Lower lobe of right lung (tissue), 2 donors: ENCODE results near the gene KLHL14. TPM values are rescaled to one million over a fixed set of nuclear protein-coding genes. Genes with fewer than 3 reads are reported as not detected.

Source experiments
- ATAC-seq, 2 donors: fragments of 200-7000 bp; cut with Tn5 transposase; one replicate each; pipeline ENCODE4 v1.9.1; 2020 to 2022; ENCODE audit warnings: mild to moderate bottlenecking in 2 of 2, moderate library complexity in 2 of 2
- DNase-seq: peaks from one replicate; pipeline ENCODE4 v3.0.0-alpha.2; 2020
- H3K27ac ChIP-seq: fragments of 200-600 bp; one replicate; pipeline ENCODE4 v1.8.0; 2022
- H3K27me3 ChIP-seq: fragments of 200-600 bp; one replicate; pipeline ENCODE4 v1.8.0; 2022; ENCODE audit warnings: low read depth
- H3K36me3 ChIP-seq: fragments of 200-600 bp; one replicate; pipeline ENCODE4 v1.8.0; 2022; ENCODE audit warnings: mild to moderate bottlenecking
- H3K4me1 ChIP-seq: fragments of 200-600 bp; one replicate; pipeline ENCODE4 v1.8.0; 2022
- H3K4me3 ChIP-seq: fragments of 200-600 bp; one replicate; pipeline ENCODE4 v1.8.0; 2022; ENCODE audit warnings: mild to moderate bottlenecking
- H3K9me3 ChIP-seq: fragments of 200-600 bp; one replicate; pipeline ENCODE4 v1.8.0; 2022
- intact Hi-C: fragments of 100-400 bp; cut with DNase I; formaldehyde crosslinking; loops from one replicate; pipeline ENCODE4 v1.11.0; 2022
- total RNA-seq: library from RNA; stranded (reverse); fragmentation: NEBNext Ultra II Directional; extraction: Animal tissue kit (Norgen Biotek cat#: 25700); gene quantifications from one replicate; pipeline ENCODE4 v1.2.1, GENCODE V29; 2021
- TF ChIP-seq, protein P1 (sequence below): fragments of 200-600 bp; IDR thresholded peaks from one replicate; pipeline ENCODE4 v1.8.0; 2022; ENCODE audit warnings: antibody characterized with exemption, mild to moderate bottlenecking
- donor health status: DM: no; HTN: yes; CAD: no; lungs with severe emphysema.

Gene KLHL14
- total RNA-seq, 1 donor from 2014 or later: 0.24 TPM

GRCh38 chr18:32714571-32715148 is 58.2 kb downstream of the KLHL14 start:
- ATAC-seq (peak; percentile 77 to 79), DNase-seq (no peak)
- H3K36me3 ChIP-seq: no peaks in the 10 kb centered on the region
- H3K4me3 ChIP-seq: no peak overlapping the region
- H3K27me3 ChIP-seq: no peaks in the 10 kb centered on the region
- intact Hi-C loops: no loop called here
- no peaks in the 10 kb centered on the region for H3K4me1 ChIP-seq
- H3K27ac ChIP-seq: no peak overlapping the region
- TF ChIP-seq, protein P1, sequence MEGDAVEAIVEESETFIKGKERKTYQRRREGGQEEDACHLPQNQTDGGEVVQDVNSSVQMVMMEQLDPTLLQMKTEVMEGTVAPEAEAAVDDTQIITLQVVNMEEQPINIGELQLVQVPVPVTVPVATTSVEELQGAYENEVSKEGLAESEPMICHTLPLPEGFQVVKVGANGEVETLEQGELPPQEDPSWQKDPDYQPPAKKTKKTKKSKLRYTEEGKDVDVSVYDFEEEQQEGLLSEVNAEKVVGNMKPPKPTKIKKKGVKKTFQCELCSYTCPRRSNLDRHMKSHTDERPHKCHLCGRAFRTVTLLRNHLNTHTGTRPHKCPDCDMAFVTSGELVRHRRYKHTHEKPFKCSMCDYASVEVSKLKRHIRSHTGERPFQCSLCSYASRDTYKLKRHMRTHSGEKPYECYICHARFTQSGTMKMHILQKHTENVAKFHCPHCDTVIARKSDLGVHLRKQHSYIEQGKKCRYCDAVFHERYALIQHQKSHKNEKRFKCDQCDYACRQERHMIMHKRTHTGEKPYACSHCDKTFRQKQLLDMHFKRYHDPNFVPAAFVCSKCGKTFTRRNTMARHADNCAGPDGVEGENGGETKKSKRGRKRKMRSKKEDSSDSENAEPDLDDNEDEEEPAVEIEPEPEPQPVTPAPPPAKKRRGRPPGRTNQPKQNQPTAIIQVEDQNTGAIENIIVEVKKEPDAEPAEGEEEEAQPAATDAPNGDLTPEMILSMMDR: peak; percentile 59
- H3K9me3 ChIP-seq: no peaks in the 10 kb centered on the region

DNA sequence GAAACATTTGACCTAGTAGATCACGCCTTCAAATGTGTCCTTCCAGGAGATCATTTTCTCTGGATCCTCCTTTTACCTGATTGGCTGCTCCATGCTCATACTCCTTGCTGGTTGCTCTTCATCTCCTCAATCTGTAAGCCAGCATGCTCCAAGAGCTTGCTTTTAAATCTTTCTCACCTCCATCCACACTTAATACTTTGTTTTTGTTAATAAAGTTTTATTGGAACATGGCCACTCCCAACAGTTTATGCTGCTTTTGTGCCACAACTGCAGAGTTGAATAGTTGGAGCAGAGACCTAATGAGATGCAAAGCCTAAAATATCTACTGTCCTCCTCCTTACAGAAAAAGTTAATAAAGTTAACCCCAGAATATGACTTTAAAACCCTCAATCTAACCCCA is 60.0 kb downstream of the KLHL14 start:
- Histone ChIP-seq H3K4me1 (no peaks in the 10 kb centered on the region), H3K27me3 (no peaks in the 10 kb centered on the region), H3K36me3 (no peaks in the 10 kb centered on the region), H3K27ac (no peak overlapping the region), H3K9me3 (no peaks in the 10 kb centered on the region), H3K4me3 (no peak overlapping the region)
- TF ChIP-seq, protein P1: no peak
- DNase-seq (no peak), ATAC-seq (no peak)
- intact Hi-C loops: no loop called here

DNA sequence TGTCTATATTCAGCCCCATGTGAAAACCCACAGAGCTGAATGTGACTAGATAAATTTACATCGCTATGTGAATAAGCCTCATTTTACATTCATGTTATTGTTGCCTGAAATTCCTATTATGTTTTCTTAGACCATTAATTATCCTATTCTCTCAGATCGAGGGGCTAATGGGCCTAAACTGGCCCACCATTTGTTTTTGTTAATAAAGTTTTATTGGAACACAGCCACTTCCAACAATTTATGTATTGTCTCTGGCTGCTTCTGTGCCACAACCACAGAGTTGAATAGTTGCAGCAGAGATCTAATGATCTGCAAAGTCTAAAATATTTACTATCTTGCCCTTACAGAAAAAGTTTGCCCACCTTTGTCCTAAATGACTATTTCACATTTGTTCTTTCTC is 61.0 kb downstream of the KLHL14 start:
- intact Hi-C loops: no loop called here
- TF ChIP-seq, protein P1: no peak
- no peak overlapping the region for H3K27ac ChIP-seq
- no peaks in the 10 kb centered on the region for H3K36me3 ChIP-seq
- no peaks in the 10 kb centered on the region for H3K4me1 ChIP-seq
- no peaks in the 10 kb centered on the region for H3K9me3 ChIP-seq
- DNase-seq (no peak), ATAC-seq (no peak)
- H3K27me3 ChIP-seq: no peaks in the 10 kb centered on the region
- no peak overlapping the region for H3K4me3 ChIP-seq

DNA sequence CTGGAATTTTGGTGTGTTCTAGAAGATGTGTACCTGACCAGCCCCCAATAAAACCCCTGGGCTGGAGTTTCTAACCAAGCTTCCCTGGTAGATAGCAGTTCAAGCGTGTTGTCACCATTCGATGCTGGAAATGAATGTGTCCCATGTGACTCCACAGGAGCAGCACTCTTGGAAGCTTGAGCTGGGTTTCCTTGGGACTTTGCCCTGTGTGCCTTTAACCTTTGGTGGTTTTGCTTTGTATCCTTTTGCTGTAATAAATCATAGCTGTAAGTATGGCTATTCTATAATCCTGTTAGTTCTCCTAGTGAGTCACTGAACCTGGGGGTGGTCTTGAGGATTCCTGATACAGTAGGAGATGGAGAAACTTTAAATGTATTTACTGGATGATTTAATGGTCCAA is 65.2 kb downstream of the KLHL14 start:
- TF ChIP-seq, protein P1: no peak
- Histone ChIP-seq H3K27ac (no peak overlapping the region), H3K36me3 (no peaks in the 10 kb centered on the region), H3K4me3 (no peak overlapping the region), H3K4me1 (no peaks in the 10 kb centered on the region), H3K9me3 (no peaks in the 10 kb centered on the region), H3K27me3 (no peaks in the 10 kb centered on the region)
- DNase-seq: no peak
- intact Hi-C loops: no loop called here
- no peak for ATAC-seq

DNA sequence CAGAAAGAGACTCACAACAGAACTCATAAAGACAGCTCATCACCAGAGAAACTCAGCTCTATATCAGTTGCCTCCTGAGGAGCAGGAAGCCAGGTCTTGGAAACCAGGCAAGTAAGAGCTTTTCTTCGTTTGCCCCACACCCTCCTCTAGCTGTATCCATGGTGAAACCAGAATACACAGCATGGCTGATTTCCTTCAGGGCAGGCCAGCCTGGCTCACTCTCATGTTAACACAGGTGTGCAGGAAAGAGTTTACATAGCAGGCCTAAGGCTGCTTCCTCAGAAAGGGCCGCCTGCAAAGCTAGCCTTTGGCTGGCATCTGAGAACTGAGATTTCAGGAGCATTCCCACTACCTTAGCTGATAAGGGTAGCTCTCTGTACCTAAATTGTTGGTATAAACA is 65.7 kb downstream of the KLHL14 start:
- TF ChIP-seq, protein P1: no peak
- Histone ChIP-seq H3K27me3 (no peaks in the 10 kb centered on the region), H3K36me3 (no peaks in the 10 kb centered on the region), H3K4me3 (no peak overlapping the region), H3K27ac (no peak overlapping the region), H3K9me3 (no peaks in the 10 kb centered on the region), H3K4me1 (no peaks in the 10 kb centered on the region)
- ATAC-seq (no peak), DNase-seq (no peak)
- intact Hi-C loops: no loop called here

- DNase-seq (no peak), ATAC-seq (no peak)
- TF ChIP-seq, protein P1: no peak
- intact Hi-C loops: no loop called here
- Histone ChIP-seq H3K27me3 (no peaks in the 10 kb centered on the region), H3K36me3 (no peaks in the 10 kb centered on the region), H3K27ac (no peak overlapping the region), H3K4me1 (no peaks in the 10 kb centered on the region), H3K4me3 (no peak overlapping the region), H3K9me3 (no peaks in the 10 kb centered on the region)
Measured at GRCh38 chr18:32701313-32701712, 71.5 kb downstream of the KLHL14 start.
